NCI-H226 (cell line): ENCODE measurements around the gene PTX4.
"Not testable (repeated sequence)": the region's sequence is repeated elsewhere in the genome, so short reads cannot be mapped to it uniquely, and the experiment has no call there.

Experiments
- DNase-seq: peaks from one replicate; pipeline ENCODE4 v3.0.0-alpha.2; 2015

Gene PTX4

DNA sequence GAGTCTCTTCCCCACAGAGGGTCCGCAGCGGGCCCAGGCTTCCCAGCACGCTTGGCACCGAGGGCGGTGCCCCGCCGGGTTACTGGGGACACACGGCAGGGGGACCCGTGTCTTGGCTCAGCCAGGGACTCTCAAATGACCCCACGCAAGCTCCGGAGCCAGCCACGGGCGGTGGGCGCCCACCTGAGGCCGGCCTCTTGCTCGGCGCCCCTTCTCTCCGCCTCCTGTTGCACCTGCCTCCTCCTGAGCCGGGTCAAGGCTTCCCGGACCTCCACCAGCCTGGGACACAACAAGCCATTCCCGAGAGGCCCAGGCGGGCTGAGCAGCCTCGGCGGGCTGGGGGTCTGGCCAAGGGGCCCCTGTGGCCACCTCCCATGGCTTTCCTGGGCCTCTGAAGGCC, 46.0 kb downstream of the PTX4 start:
- no peak for DNase-seq

DNA sequence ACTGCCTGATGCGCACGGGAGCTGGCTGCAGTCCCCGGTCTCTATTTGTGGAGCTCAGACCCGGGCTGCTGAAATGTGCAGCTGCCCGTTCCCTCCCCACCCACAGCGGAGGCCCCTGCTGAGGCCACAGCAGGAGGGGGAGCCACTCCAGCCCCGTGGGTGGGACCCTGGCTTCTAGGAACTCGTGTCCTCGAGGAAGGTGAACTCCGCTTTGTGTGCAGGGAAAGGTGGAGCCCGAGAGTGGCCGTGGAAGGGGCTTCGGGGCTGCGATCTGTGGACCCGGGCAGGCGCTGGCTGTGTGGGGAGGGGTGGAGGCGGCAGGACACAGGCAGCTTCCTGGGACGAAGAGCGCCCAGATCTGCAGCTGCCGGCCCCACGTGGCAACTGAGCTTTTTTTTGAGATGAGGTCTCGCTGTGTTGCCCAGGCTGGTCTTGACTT, 47.3 kb downstream of the PTX4 start:
- no peak for DNase-seq

DNA sequence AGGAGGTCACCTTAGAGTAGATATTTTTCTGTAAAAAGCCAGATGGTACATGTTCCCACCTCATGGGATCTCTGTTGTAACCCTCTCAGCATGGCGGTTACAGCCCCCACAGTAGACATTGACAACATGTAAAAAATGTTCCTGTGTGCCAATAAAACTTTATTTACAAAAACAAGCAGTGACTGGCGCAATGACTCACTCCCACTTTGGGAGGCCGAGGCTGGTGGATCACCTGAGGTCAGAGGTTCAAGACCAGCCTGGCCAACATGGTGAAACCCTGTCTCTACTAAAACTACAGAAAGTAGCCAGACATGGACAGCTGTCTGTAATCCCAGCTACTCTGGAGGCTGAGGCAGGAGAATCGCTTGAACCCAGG, 49.1 kb downstream of the PTX4 start:
- DNase-seq = not testable (repeated sequence)

DNA sequence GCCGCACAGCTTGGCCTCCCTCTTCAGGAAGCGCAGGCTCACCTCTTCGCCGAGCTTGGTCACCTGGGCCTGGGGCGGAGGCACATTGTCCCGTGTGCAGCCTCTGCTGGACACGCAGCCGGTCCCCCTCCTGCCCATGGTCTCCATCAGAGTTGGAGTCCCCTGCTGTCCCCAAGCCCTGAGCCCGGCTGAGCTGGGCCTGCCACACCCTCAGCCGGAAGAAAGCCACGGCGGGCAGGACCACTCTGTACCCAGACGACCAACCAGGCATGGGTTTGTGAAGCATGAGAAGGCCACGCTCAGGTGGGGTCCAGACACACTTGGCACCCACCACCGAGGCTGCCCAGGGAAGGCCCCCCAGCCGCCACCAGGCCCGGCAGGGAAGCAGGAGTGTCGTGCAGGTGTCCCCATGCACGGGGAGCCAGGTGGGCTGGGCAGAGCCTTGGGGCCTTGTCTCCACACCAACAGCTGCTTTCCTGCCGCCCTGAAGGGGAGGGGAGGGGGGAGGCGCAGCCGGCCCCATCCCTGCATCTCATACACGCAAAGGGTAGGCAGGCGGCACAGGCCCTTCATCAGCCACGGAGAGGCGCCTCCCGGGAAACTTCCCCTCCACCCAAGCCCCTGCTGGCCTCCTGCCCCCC, 49.6 kb downstream of the PTX4 start:
- DNase-seq = no peak

DNA sequence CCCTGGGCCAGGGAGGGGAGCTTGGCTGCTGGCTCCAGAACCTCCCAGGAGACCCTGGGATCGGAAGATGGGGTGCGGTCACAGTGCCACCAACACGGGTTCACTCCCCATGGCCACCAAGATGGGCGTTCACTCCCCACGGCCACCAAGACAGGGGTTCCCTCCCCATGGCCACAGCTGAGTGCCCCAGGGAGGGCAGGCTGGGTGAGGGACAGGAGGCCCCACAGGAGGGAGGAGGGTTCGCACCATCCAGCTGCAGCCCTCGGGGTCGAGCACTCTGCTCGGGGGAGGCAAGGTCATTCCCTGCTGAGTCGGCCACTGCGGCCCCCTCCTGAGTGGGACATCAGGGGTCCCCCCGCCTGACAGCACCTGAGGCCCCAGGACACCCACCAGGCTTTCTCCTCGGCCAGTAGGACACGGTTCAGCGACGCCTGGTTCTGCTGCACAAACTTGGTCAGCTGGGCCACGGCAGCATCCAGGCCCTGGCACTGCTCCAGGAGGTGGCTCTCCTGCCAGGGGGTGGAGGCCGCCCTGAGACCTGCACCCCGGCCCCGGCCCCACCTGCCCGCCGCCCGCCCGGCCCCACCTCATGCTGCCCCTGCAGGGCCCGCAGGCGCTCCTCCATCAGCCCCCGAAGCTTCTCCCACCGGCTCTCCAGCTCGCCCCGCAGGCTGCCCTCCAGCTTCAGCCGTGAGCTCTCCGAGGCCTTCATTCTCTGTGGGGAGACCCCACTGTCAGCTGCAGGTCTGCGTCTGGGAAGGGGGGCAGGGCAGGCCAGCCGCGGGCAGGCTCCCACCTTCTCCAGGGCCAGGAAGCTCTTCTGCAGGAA, 50.3 kb downstream of the PTX4 start:
- DNase-seq = no peak

DNA sequence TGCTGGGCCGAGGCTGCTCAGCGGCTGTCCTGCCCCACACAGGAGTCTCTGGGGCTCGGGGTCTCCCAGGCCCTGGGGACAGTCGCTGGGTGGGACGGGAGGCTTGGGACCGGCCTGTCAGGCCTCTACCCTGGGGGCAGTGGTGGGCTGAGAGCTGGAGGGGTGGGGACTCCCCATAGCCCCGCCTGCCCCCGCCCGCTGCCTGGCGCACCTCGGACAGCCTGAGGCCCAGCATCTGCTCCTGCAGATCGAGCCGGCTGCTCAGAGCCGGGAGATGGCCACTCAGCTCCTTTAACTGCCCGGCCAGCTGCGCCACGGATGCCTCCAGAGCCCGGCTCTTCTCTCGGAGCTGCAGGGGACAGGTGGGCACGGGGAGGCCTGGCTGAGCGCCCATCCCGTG, 51.1 kb downstream of the PTX4 start:
- no peak for DNase-seq

DNA sequence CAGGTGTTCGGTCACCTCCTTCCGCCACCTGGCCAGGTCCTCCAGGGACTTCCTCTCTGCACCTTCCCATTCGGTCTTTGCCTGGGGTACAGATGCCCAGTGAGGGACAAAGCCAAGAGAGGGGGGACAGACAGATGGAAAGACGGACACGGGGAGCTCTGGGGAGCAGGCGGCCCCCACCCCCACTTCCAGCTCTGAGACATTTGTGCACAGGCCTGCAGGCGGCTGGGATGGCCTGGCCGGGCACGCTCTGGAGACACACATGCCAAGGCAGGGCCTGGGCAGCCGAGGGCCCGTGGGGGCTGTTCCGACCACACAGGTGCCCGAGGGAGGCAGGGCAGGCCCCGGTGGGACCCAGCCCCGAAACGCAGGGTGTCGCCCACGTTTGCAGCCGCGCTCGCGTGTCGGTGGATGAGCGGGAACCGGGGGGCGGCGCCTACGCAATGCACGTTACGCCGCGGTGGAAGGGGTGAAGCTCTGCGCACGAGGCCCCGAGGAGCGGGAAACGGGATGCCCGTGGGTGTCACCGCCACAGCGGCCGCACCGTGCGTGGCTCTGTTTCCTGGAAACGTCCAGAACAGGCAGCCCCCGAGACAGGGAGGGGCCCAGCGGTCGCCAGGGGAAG, 51.9 kb downstream of the PTX4 start:
- no peak for DNase-seq

DNA sequence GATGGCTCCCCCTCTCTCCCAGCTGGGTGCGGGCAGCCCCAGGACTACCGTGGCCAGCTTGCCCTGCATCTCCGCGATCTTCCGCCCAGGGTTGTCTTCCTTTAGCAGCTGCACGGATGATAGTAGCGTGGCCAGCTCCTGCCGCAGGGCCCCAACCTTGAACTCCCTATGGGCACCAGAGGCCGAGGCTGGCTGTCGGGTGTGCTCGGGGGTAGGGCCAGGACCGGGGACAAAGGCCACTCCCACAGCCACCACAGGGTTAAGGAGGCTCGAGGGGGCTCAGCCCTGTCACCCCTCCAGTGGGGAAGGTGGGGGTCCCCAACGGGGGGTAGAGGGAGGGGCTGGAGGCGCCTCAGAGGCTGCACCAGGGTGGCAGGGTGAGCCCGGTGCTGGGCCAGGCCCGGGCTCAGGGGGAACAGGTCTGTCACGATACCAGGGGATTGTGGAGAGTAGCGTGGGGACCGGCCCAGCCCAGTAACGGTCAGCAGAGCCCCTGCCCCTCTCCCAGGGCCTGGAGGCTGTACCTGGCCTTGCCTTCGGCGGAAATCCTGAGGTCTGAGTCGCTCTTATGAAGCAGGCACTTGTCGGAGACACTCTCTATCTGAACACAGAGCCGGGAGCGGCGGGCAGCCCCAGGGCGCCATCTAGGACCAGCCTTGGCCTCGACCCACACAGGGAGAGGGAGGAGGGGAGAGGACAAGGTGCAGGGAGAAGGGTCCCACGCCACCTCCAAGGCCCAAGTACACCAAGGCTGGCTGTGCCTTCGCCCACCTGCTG, 52.6 kb downstream of the PTX4 start:
- DNase-seq = no peak
